ENCODE measurements around the gene NPSR1.
"Not testable (repeated sequence)": the region's sequence is repeated elsewhere in the genome, so short reads cannot be mapped to it uniquely, and the experiment has no call there.

Gene NPSR1

DNA sequence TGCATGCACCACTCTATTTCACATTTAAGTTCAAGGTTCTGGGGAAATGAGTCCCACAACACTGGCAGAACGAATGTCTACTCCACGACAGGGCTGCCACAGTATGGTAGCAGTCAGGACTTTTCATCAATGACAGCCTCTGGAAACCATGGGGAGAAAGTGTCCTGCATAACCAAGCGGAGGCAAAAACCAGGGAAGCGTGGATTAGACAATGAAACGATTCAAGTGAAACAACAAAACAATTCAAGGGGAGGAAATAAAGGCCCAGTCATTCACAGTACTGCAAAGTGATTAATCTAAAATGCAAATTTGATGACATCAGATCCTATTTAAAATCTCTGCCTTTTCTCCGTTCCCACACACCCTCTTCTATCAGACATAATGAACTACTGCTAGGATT lies 211.0 kb downstream of the NPSR1 start:
- peak; percentile 99 for DNase-seq (ENCODE audit: low spot score)

DNA sequence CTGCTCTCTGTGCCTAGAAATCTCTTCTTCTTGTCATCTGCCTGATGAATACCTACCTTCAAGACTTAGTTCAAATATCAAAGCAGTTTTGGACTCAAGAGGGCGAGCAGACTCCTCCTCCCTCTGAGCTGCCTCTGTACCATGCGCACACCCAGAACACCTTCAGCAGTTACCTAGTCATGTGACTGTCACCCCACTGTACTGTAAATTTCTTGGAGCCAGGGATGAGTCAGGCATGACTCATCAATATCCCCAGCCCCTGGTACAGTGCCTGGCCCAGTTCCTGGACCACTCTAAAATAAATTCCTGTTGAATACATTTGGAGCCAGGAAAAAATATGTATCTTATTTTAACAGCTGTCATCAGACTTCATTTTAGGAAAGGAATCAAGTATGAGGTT lies 212.0 kb downstream of the NPSR1 start:
- DNase-seq (ENCODE audit: low spot score) = not testable (repeated sequence)

DNA sequence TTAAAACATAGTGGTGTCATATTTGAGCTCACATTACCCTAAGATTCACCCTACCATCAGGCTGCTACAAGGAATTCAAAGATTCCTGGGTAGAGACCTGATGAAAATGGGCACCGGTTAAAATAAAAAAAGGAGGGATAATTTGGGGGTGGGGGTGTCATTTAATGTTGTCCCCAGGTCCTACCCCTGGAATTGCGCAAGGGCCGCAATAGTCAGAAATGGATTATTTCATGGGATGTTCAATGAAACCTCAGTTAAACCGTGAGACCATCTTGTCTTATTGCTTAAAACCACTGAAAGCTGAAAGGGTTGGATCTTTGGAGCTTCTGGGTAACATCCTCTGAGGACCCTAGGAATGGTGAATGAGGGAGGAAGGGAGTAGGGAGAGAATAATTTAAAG lies 216.3 kb downstream of the NPSR1 start:
- not testable (repeated sequence) for DNase-seq (ENCODE audit: low spot score)

DNA sequence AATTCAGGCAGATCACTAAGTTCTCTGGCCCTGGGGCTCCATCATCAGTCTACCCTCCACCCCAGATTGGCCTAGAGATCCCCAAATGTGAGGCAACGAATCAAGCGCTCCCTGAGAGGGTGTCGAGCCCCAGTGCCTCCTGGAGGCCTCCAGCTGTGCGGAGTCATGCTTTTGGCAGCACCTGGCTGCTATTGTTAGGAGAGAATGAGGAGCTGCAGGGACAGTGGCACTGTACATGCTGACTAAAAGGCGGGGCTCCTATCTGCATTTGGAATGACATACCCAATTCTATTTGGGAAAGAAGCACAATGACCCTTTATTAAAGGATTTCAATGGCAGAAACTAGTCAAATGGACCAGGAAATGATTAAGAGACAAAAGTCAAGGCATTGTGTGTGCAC lies 217.5 kb downstream of the NPSR1 start:
- peak; percentile 97 for DNase-seq (ENCODE audit: low spot score)

DNA sequence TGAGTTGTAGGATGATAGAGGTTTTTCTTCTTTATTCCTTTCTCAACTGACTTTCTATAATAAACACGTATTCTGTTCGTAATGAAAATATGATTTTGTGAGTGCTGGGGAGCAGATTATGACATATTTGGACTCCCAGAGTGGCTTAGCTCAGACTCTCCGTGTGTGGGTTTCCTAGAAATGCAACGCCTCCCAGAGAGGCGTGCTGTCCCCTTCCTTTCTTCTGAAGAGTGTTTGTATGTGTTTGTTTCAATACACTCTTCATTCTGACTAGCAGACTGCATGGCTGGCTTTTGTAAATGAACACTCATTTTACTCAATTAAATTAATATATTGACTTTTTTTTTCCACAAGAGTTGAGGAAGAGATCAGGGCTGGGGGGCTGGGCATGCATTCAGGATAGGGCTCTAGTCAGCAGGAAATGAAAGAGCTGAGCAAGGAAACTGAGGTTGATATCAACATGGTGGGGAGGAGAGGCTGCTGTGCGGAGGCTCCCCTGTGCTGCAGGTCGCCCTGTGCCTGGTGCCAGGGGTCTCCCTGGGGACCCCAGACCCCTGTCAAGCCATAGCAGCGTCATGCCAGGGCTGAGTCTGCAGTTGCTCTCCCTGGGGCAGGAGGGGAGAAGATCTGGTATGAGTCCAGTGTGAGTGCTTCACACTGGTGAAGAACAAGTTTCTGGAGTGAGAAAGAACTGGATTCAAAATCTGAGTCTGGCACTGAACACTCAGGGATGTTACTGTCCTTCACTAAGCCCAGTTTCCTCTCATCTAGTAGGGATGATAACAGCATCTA lies 221.1 kb downstream of the NPSR1 start:
- peak; percentile 31 for DNase-seq (ENCODE audit: low spot score)

DNA sequence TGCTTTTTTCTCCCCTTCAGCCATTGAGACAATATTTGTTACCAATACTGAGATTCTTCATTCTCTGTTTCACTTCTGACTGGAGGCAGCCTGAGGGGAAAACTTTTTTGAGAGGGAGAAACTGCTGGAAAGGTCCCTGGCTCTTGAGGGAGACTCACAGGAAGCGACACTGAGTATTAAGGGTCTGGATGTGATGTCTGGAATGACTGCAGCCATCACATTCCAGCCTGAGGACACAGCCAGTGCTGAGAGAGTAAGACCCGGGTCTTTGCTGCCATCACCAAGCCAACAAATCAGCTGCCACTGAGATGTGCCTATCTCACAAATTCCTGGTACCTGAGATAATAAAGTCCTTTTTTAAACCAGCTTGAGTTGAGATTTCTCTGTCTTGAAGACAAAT lies 221.9 kb downstream of the NPSR1 start:
- no peak for DNase-seq (ENCODE audit: low spot score)

DNA sequence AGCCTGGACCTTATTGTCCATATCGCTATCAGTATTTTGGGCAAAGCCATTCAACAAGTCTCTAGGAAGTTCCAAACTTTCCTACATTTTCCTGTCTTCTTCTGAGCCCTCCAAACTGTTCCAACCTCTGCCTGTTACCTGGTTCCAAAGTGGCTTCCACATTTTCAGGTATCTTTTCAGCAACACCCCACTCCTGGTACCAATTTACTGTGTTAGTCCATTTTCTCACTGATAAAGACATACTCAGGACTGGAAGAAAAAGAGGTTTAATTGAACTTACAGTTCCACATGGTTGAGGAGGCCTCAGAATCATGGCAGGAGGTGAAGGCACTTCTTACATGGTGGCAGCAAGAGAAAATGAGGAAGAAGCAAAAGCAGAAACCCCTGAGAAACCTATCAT lies 225.8 kb downstream of the NPSR1 start:
- DNase-seq (ENCODE audit: low spot score) = not testable (repeated sequence)

DNA sequence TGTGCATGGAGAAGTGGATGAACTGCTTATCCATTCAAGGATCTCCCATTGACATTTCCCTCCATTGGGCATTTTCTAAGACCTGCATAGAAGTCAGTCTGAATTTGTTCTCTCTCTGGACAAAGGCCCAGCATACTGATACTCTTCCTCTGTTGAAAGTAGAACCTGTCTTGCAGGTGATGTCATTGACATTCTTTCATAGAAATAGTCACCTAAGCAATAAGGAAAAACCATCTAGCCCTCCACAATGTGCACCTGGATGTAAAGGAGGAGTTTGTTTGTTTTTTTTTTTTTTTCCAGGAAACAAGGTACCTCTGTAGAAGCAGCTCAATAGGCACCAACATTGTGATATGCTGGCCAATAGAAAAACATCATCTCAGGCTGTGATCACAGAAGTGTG lies 228.8 kb downstream of the NPSR1 start:
- no peak for DNase-seq (ENCODE audit: low spot score)

DNA sequence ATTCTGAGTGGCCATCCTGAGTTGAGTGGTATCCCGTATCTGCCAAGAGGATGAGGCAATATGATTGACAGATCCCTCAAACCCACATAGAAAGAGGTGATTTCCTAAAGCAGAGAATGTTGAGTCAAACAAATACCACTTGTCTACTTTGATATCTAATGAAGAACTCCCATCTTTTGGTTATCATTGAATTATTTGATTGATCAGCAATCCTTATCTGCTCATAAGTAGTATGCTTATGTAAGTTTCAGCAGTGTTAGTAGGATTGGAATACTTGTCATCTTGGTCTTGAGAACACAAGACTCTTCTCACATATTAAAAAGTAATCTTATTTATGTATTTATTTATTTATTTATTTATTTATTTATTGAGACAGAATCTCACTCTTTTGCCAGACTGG lies 231.9 kb downstream of the NPSR1 start:
- DNase-seq (ENCODE audit: low spot score) = no peak

DNA sequence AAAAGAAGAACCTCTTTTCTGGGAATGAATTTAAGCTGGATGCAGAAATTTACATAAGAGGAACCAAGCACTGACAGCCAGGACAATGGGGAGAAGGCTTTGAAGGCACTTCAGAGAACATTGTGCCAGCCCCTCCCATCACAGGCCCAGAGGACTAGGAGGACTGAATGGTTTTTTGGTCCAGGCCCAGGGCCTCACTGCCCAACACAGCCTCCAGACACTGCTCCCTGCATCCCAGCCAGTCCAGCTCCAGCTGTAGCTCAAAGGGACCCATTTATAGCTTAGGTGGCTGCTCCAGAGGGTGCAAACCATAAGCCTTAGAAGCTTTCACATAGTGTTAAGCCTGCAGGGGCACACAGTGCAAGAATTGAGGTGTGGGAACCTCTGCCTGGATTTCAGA lies 237.2 kb downstream of the NPSR1 start:
- DNase-seq (ENCODE audit: low spot score) = no peak

Measured in pons (tissue), 1 donor.